GM19351 (cell line): Measurements from ENCODE around the gene LRRTM3.

Experiments
- ATAC-seq: cut with Tn5 transposase; IDR thresholded peaks from one replicate; pipeline ENCODE4 v1.9.1; 2021; ENCODE audit warnings: mild to moderate bottlenecking, moderate library complexity; ENCODE audit not compliant: unreplicated experiment

LRRTM3 gene

DNA sequence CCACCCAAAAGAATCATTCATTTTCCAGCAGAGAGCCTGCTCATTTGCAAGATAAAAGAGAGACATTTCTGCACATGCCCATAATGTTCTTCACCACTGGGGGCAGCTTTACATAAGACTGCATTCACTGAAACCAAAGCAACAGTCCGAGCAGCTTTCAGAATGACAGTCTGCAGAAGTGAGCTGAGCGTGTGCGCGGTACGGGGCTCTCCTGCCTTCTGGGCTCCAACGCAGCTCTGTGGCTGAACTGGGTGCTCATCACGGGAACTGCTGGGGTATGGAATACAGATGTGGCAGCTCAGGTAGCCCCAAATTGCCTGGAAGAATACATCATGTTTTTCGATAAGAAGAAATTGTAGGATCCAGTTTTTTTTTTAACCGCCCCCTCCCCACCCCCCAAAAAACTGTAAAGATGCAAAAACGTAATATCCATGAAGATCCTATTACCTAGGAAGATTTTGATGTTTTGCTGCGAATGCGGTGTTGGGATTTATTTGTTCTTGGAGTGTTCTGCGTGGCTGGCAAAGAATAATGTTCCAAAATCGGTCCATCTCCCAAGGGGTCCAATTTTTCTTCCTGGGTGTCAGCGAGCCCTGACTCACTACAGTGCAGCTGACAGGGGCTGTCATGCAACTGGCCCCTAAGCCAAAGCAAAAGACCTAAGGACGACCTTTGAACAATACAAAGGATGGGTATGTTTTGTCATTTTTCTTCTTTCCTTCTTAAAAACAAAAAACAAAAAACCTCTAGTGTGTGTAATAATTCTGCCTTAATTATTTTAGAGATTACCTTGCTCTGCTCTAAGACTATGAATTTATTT, at the start of gene LRRTM3:
Gene LRRTM3 (plus strand): TSS at position 141 of the 820 bp plus-strand sequence.
- ATAC-seq, result peak; percentile 100

- no peak for ATAC-seq
Measured at GRCh38 chr10:66877361-66877760, 48.5 kb upstream of the LRRTM3 start.

GRCh38 chr10:66880292-66880691, 45.5 kb upstream of the LRRTM3 start:
- no peak for ATAC-seq

- no peak for ATAC-seq
Measured at GRCh38 chr10:66880826-66881225, 45.0 kb upstream of the LRRTM3 start.

DNA sequence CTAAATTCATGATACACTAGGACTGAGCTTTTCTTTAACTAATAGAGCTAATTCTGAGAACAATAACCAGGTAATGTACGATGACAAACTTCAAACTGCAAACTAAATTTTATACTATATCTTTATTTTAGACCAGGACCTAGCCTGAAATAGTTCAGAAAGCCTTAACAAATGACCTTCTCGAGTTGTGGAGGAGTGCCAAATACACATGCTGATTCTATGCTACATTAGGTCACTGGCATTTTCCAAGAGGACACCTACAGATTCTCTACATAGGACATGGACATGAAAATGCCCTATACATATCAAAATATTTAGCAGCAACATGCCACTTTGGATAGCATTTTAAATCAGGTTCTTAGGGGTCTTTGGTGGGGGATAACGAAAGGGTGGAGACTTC, 44.0 kb upstream of the LRRTM3 start:
- no peak for ATAC-seq

DNA sequence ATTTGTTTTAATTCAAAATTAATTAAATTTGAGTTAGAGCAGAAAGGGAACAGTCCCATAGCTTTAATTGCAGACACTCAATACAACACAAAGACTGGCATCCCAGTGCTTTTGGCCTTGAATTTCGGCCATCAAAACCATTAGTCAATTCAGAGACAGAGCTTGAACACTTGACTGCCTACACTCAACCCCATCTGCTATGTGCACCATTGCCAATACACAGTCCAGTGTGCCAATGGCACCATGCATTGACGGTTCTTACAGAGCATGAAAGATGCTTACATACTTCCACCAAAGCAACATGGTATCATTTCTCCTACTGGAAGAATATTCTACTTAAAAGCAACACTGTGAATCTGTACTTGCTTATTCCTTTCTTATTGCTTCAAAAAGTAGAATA, 43.6 kb upstream of the LRRTM3 start:
- no peak for ATAC-seq

DNA sequence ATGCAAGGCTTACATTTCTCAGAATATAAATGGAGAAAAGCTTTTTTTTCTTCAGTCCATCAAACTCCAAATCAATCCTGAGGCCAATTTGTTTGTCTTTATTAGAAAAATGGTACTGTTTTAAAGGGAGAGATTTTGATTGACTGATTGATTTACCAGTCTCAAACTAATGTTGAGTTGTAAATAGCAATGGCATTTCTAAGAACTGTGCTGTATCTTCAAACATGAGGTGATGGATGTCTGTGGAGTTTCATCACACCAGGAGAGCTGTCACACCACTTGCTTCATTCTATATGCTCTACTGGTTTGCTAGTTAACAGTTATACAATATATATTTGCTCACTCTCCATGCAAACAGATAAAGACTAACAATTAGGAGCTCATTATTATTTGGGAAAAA, 39.0 kb upstream of the LRRTM3 start:
- ATAC-seq, result no peak

GRCh38 chr10:66888237-66888636, 37.6 kb upstream of the LRRTM3 start:
- no peak for ATAC-seq

GRCh38 chr10:66892871-66893270, 33.0 kb upstream of the LRRTM3 start:
- ATAC-seq, result no peak

GRCh38 chr10:66910671-66911070, 15.2 kb upstream of the LRRTM3 start:
- no peak for ATAC-seq

DNA sequence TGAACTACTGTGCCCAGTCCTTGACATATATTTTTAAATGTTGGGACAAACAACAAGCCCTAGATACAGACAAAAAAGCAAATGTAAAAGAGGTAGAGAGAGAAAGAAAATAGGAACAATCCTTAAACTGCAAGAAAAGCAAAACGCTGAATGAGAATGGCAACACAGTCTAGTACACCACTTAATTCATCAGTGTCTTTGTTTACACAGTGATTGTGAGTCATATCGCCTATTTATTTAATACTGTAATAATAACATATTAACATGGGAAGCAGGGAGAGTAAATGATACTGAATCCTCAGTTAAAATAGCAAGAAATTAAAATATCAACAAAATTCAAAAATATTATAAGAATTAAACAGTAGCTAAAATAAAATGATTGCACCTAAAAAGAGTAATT, 9.8 kb upstream of the LRRTM3 start:
- ATAC-seq, result no peak

GRCh38 chr10:66917104-66917503, 8.7 kb upstream of the LRRTM3 start:
- ATAC-seq, result no peak

GRCh38 chr10:66919248-66919647, 6.6 kb upstream of the LRRTM3 start:
- no peak for ATAC-seq

DNA sequence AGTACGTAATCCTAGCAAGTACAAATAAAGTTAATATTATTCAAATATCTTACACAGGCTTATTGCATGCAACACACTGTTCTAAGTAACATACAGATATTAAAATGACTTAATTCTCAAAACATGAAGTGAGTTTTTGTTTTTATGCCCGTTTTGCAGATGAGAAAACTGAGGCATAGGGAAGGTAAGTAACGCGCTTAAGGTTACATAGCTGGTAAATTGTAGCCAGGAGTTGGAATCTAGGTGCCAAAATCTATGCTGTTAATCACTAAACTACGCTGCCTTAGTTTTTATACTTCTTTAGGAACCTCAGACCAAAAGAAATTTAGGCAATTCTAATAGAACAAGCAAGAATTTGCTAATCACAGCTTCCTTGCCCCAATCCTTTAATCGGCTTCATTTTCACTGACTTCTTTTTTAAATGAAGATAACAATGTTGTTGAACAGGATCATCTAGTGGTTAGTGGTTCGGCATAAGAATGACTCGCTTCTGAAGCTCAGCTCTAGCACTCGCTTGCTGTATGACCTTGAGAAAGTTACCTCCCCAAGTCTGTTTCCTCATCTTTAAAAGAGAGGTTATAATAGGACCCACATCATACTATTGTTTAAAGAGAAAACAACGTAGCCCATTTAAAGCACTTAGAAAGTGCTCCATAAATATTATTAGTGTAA, 1.0 kb upstream of the LRRTM3 start:
- no peak for ATAC-seq

DNA sequence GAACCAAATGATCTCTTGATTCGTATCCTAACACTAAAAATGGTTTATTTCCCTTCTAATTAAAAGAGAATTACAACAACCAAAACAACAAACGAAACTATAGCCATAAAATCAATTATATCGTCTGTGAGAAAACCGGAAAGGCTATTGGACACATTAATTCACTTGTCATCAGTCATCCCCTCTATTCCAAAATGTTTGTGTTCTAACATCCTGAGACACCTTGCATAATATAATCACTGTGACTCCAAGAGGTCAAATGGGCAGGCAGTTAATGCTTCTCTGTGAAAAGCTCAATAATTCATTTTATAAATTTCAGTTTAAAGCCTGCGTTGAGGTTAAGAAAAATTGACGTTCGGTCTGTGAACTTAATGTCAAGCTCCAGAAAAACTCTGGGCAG, 463 bp upstream of the LRRTM3 start:
- no peak for ATAC-seq

DNA sequence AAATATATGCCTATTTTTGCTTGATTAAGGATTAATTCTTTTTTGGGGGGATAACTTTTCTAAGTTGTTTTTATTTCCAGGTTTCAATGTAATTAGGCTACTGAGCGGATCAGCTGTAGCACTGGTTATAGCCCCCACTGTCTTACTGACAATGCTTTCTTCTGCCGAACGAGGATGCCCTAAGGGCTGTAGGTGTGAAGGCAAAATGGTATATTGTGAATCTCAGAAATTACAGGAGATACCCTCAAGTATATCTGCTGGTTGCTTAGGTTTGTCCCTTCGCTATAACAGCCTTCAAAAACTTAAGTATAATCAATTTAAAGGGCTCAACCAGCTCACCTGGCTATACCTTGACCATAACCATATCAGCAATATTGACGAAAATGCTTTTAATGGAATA, 1.0 kb downstream of the LRRTM3 start:
- no peak for ATAC-seq

- ATAC-seq, result no peak
Measured at GRCh38 chr10:66927251-66927935, 1.6 kb downstream of the LRRTM3 start.

- no peak for ATAC-seq
Measured at GRCh38 chr10:66927971-66928770, 2.3 kb downstream of the LRRTM3 start.

GRCh38 chr10:66928776-66929175, 2.9 kb downstream of the LRRTM3 start:
- no peak for ATAC-seq

- no peak for ATAC-seq
Measured at GRCh38 chr10:66929375-66929774, 3.5 kb downstream of the LRRTM3 start.

- peak; percentile 90 for ATAC-seq
Measured at GRCh38 chr10:66931340-66931948, 5.6 kb downstream of the LRRTM3 start.
